Body of pancreas (tissue), 4 donors: ENCODE results near the gene NF2. TPM values are rescaled to one million over a fixed set of nuclear protein-coding genes. Genes with fewer than 3 reads are reported as not detected.
A peak's percentile ranks its signal among the peaks of the same experiment; 100 is the strongest.

Experiments
- ATAC-seq: fragments of 150-250 bp; one replicate; pipeline ENCODE4 v1.9.1; 2016
- DNase-seq, 4 donors: peaks; one replicate each; pipeline ENCODE4 v3.0.0-alpha.2; 2019
- H3K27ac ChIP-seq, 4 donors: fragments of 200-600 bp; sonication (generic); 1 replicate in 3 of 4; 2 replicates in 1 of 4; pipeline versions ENCODE4 v1.5.1 to v1.6.1; 2016 to 2019; ENCODE audit warnings: mild to moderate bottlenecking in 1 of 4, mixed read lengths in 1 of 4, moderate library complexity in 1 of 4
- H3K27me3 ChIP-seq, 2 donors: fragments of 200-600 bp; sonication (generic); one replicate each; pipeline ENCODE4 v1.6.0; 2016; ENCODE audit warnings: mild to moderate bottlenecking in 1 of 2
- H3K36me3 ChIP-seq, 2 donors: fragments of 200-600 bp; sonication (generic); replicated peaks in 1 of 2; 2 replicates each; pipeline ENCODE4 v1.5.1; 2016; ENCODE audit warnings: low read depth in 2 of 2; ENCODE audit not compliant: insufficient read depth in 1 of 2
- H3K4me1 ChIP-seq: fragments of 200-600 bp; sonication (generic); one replicate; pipeline ENCODE4 v1.6.0; 2016
- H3K4me3 ChIP-seq, 2 donors: fragments of 200-600 bp; sonication (generic); 1 replicate in 1 of 2; 2 replicates in 1 of 2; pipeline ENCODE4 v1.5.1; 2016 to 2019
- H3K9me3 ChIP-seq, 3 donors: fragments of 200-600 bp; sonication (generic); 1 replicate in 2 of 3; 2 replicates in 1 of 3; pipeline ENCODE4 v1.5.1; 2016
- CTCF ChIP-seq, 7 experiments: fragments of 450-650 bp in 4 of 7; fragments of 200-600 bp in 3 of 7; sonication (generic) in 3 of 7; IDR thresholded peaks; one replicate each; pipeline ENCODE4 v1.5.1; 2016 to 2019; ENCODE audit warnings: antibody characterized with exemption in 7 of 7
- POLR2A ChIP-seq, 3 donors: fragments of 450-650 bp; IDR thresholded peaks; one replicate each; pipeline ENCODE4 v1.6.1; 2016; ENCODE audit warnings: antibody characterized with exemption in 3 of 3, mild to moderate bottlenecking in 2 of 3
- WGBS, 2 donors: methylation state at CpG; one replicate each; pipeline ENCODE4 v1.1.5; 2017; 5-methylcytosine and 5-hydroxymethylcytosine counted together
- intact Hi-C: fragments of 100-400 bp; cut with DNase I; formaldehyde crosslinking; loops from one replicate; pipeline ENCODE4 v1.15.1; 2023
- total RNA-seq, 2 donors: library from RNA; depleted of rRNA; stranded (reverse); fragments of >200 nt; gene quantifications; one replicate each; pipeline ENCODE4 v1.1.0, GENCODE V29; 2016

NF2 gene
- total RNA-seq, 2 donors from 2014 or later = 21.4 to 26.5 TPM

- peaks cover 11% of the 10 kb centered on the region for H3K4me1 ChIP-seq
- 34 to 43% methylated on average over 6 to 18 of the region's 18 CpGs for WGBS, 2 donors
- intact Hi-C loops = no loop called here
- peak; percentile 75 for ATAC-seq
- peak; percentile 61 to 81 (median 72) for DNase-seq
- H3K27ac ChIP-seq = no peak overlapping the region
- H3K27me3 ChIP-seq = no peaks in the 10 kb centered on the region
- no peak overlapping the region for H3K4me3 ChIP-seq
- TF ChIP-seq CTCF (IDR thresholded peaks at IDR 0.05) (no peak), POLR2A (IDR thresholded peaks at IDR 0.05) (no peak)
- H3K36me3 ChIP-seq = no peaks in the 10 kb centered on the region
- no peaks in the 10 kb centered on the region for H3K9me3 ChIP-seq
Observed at GRCh38 chr22:29710922-29711593, 107.6 kb downstream of the NF2 start.

- no peak overlapping the region for H3K4me3 ChIP-seq
- no peak for DNase-seq
- no peaks in the 10 kb centered on the region for H3K36me3 ChIP-seq
- no peak for ATAC-seq
- no peaks in the 10 kb centered on the region for H3K27me3 ChIP-seq
- TF ChIP-seq CTCF (IDR thresholded peaks at IDR 0.05) (no peak), POLR2A (IDR thresholded peaks at IDR 0.05) (no peak)
- H3K9me3 ChIP-seq = no peaks in the 10 kb centered on the region
- H3K27ac ChIP-seq = no peak overlapping the region
- H3K4me1 ChIP-seq = peaks cover 11% of the 10 kb centered on the region
- intact Hi-C loops = no loop called here
- 93 to 100% methylated on average over 2 of the region's 2 CpGs for WGBS, 2 donors
Observed at GRCh38 chr22:29712119-29712518, 108.7 kb downstream of the NF2 start.

GRCh38 chr22:29713156-29713727, 109.8 kb downstream of the NF2 start:
- WGBS, 2 donors = 67 to 75% methylated on average over 6 to 8 of the region's 8 CpGs
- no peak for ATAC-seq
- no peak overlapping the region for H3K4me3 ChIP-seq
- no peak for DNase-seq
- TF ChIP-seq POLR2A (IDR thresholded peaks at IDR 0.05) (no peak), CTCF (IDR thresholded peaks at IDR 0.05) (no peak)
- H3K4me1 ChIP-seq = peaks cover 11% of the 10 kb centered on the region
- intact Hi-C loops = no loop called here
- no peaks in the 10 kb centered on the region for H3K27me3 ChIP-seq
- no peak overlapping the region for H3K27ac ChIP-seq
- H3K36me3 ChIP-seq = no peaks in the 10 kb centered on the region
- H3K9me3 ChIP-seq = no peaks in the 10 kb centered on the region

GRCh38 chr22:29715240-29715639, 111.8 kb downstream of the NF2 start:
- no peaks in the 10 kb centered on the region for H3K9me3 ChIP-seq
- no peak for TF ChIP-seq POLR2A (IDR thresholded peaks at IDR 0.05)
- TF ChIP-seq CTCF (IDR thresholded peaks at IDR 0.05) = no peak
- H3K27me3 ChIP-seq = peaks cover 0 to 7% of the 10 kb centered on the region in 2 donors
- no peak for ATAC-seq
- WGBS, 2 donors = 81 to 82% methylated on average over 9 to 12 of the region's 13 CpGs
- H3K27ac ChIP-seq = no peak overlapping the region
- H3K4me3 ChIP-seq = no peak overlapping the region
- H3K4me1 ChIP-seq = peaks cover 12% of the 10 kb centered on the region
- DNase-seq = no peak
- H3K36me3 ChIP-seq = no peaks in the 10 kb centered on the region
- intact Hi-C loops = no loop called here

GRCh38 chr22:29715705-29716104, 112.3 kb downstream of the NF2 start:
- Histone ChIP-seq H3K4me3 (no peak overlapping the region), H3K36me3 (no peaks in the 10 kb centered on the region), H3K4me1 (peaks cover 12% of the 10 kb centered on the region), H3K9me3 (no peaks in the 10 kb centered on the region), H3K27me3 (peaks cover 0 to 9% of the 10 kb centered on the region in 2 donors), H3K27ac (no peak overlapping the region)
- TF ChIP-seq POLR2A (IDR thresholded peaks at IDR 0.05) (no peak), CTCF (IDR thresholded peaks at IDR 0.05) (no peak)
- ATAC-seq (no peak), DNase-seq (no peak)
- intact Hi-C loops = no loop called here
- 55 to 61% methylated on average over 5 of the region's 5 CpGs for WGBS, 2 donors
